Chondrocyte (in vitro differentiated cells): ENCODE data around the gene SLC4A5. TPM values are rescaled to one million over a fixed set of nuclear protein-coding genes. Genes with fewer than 3 reads are reported as not detected.

ENCODE experiments used
- DNase-seq: peaks from one replicate; pipeline ENCODE4 v3.0.0; 2021; ENCODE audit warnings: mixed read lengths, low spot score
- H3K27ac Mint-ChIP-seq: one replicate; pipeline ENCODE4 v1.8.0; 2021; ENCODE audit warnings: mild to moderate bottlenecking, moderate library complexity, mixed read lengths; ENCODE audit not compliant: unreplicated experiment
- H3K27me3 Mint-ChIP-seq: 2 replicates; pipeline ENCODE4 v1.8.0; 2021; ENCODE audit warnings: low read depth, mixed read lengths
- H3K36me3 Mint-ChIP-seq: 2 replicates; pipeline ENCODE4 v1.8.0; 2021; ENCODE audit warnings: low read depth, mixed read lengths
- H3K4me1 Mint-ChIP-seq: 2 replicates; pipeline ENCODE4 v1.8.0; 2021; ENCODE audit warnings: low read depth, mild to moderate bottlenecking, mixed read lengths
- H3K4me3 Mint-ChIP-seq: one replicate; pipeline ENCODE4 v1.8.0; 2021; ENCODE audit warnings: mild to moderate bottlenecking, moderate library complexity, mixed read lengths; ENCODE audit not compliant: unreplicated experiment
- H3K9me3 Mint-ChIP-seq: 2 replicates; pipeline ENCODE4 v1.8.0; 2021; ENCODE audit warnings: low read depth, mixed read lengths
- total RNA-seq: library from RNA; stranded (reverse); gene quantifications from 3 replicates; pipeline ENCODE4 v1.2.1, GENCODE V29; 2021
- TF ChIP-seq, protein P1 (sequence below): fragments of 200-600 bp; sonication (generic); IDR thresholded peaks from 2 replicates; pipeline ENCODE4 v1.5.0; 2021; ENCODE audit warnings: antibody characterized with exemption, mild to moderate bottlenecking, moderate library complexity

The SLC4A5 gene
- total RNA-seq, 1 donor from 2014 or later: 0.65 TPM

DNA sequence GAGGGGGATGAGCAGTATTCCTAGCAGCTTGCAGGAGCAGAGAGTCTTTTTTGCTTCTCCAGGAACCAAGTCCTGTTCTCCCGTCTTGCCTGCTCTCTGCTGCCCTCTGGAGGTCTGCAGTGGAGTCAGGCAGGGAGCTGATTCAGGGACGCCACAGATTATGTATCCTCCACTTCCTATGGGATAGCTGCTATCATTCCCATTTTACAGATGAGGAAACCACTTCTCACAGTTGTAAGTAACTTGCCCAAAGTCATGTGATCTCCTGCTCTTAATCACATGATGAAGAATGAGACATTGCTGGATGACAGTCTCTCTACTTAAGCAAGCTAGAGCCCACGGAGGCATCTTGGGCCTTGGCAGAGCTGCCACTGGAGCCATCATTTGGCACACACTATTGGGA, 8.3 kb downstream of the SLC4A5 start:
- no peak overlapping the region for H3K27ac Mint-ChIP-seq
- H3K4me1 Mint-ChIP-seq: no peaks in the 10 kb centered on the region
- H3K36me3 Mint-ChIP-seq: peaks cover 1% of the 10 kb centered on the region
- TF ChIP-seq, protein P1, sequence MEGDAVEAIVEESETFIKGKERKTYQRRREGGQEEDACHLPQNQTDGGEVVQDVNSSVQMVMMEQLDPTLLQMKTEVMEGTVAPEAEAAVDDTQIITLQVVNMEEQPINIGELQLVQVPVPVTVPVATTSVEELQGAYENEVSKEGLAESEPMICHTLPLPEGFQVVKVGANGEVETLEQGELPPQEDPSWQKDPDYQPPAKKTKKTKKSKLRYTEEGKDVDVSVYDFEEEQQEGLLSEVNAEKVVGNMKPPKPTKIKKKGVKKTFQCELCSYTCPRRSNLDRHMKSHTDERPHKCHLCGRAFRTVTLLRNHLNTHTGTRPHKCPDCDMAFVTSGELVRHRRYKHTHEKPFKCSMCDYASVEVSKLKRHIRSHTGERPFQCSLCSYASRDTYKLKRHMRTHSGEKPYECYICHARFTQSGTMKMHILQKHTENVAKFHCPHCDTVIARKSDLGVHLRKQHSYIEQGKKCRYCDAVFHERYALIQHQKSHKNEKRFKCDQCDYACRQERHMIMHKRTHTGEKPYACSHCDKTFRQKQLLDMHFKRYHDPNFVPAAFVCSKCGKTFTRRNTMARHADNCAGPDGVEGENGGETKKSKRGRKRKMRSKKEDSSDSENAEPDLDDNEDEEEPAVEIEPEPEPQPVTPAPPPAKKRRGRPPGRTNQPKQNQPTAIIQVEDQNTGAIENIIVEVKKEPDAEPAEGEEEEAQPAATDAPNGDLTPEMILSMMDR: peak; percentile 93
- no peak overlapping the region for H3K4me3 Mint-ChIP-seq
- H3K27me3 Mint-ChIP-seq: no peaks in the 10 kb centered on the region
- no peak for DNase-seq
- no peaks in the 10 kb centered on the region for H3K9me3 Mint-ChIP-seq

DNA sequence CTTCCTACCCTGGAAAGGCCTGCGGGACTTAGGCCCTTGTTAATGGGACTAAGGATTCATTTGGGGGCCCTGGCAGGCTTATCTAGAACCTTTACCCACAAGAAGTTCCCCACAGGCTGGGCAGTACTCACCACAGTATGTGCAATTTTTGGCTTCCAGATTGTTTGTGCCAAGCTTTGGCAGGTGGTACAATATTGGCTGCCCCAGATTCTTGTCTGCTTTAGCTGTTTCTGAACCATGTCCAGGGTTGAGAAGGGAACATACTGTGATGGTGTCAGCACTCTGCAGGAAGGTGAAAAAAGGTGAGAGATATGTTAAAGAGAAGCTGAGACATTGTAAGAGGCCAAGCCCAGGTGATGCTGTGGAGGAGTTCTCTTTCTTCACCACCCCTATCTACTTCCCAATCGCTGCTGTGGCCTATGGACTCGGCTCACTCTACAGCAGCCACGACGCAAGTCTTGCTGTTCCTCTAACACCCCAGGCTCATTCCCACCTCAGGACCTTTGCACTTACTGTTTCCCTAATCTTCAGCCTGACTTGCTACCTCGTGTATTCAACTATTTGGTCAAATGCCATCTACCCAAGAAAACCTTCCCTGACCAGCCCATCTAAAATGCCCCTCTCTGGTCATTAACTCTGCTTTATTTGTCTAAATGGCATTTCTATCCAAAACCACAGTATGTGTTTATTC, 9.2 kb downstream of the SLC4A5 start:
- no peaks in the 10 kb centered on the region for H3K27me3 Mint-ChIP-seq
- H3K27ac Mint-ChIP-seq: no peak overlapping the region
- H3K36me3 Mint-ChIP-seq: peaks cover 1% of the 10 kb centered on the region
- H3K4me1 Mint-ChIP-seq: no peaks in the 10 kb centered on the region
- H3K9me3 Mint-ChIP-seq: no peaks in the 10 kb centered on the region
- DNase-seq: no peak
- TF ChIP-seq, protein P1: no peak
- H3K4me3 Mint-ChIP-seq: no peak overlapping the region

DNA sequence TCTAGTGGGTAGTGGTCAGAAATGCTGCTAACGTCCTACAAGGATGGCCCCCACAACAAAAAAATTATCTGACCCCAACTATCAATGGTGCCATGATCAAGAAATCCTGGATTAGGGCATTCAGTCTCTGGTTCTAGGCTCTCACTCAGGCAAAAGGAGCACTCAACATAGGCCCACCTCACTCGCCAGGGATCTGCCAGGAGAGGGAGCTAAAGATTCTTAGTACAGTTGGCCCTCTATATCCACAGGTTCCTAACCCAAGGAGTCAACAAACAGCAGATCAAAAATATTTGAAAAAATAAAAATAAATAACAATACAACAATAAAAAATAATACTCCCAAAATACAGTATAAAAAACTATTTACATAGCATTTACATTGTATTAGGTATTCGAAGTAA, 10.0 kb downstream of the SLC4A5 start:
- DNase-seq: no peak
- peaks cover 1% of the 10 kb centered on the region for H3K36me3 Mint-ChIP-seq
- no peaks in the 10 kb centered on the region for H3K4me1 Mint-ChIP-seq
- H3K27me3 Mint-ChIP-seq: no peaks in the 10 kb centered on the region
- no peak overlapping the region for H3K27ac Mint-ChIP-seq
- H3K4me3 Mint-ChIP-seq: no peak overlapping the region
- TF ChIP-seq, protein P1: peak; percentile 70
- no peaks in the 10 kb centered on the region for H3K9me3 Mint-ChIP-seq

DNA sequence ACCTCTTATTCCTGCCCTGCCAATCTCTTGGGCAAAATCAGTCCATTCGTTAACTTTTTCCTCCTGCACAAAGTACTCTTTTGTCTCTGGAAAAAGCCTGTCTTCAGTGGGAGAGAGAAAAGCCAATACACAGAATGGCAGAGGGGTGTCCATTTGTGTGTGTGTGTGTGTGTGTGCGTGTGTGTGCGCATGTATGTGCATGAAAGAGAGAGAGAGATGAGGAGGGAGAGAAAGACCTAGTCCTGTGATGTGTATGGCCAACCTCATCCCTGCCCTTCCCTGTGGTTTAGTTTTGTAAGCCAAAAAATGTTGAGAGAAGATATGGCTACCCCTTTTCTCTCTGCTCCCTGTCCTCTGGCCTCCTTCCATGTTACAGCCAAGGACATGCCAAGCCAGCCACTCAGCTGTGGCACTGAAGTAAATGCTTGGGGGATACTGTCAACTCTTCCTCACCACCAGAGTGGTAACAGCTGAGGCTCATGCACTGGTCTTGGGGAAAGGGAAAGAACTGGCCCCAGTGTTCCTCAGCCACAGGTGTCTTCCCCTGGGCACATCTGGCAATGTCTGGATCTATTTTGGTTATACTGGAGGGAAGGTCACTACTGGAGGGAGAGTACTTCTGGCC, 10.6 kb downstream of the SLC4A5 start:
- Mint-ChIP-seq H3K4me3 (no peak overlapping the region), H3K27me3 (no peaks in the 10 kb centered on the region), H3K27ac (no peak overlapping the region), H3K36me3 (no peaks in the 10 kb centered on the region), H3K4me1 (no peaks in the 10 kb centered on the region), H3K9me3 (no peaks in the 10 kb centered on the region)
- TF ChIP-seq, protein P1: no peak
- no peak for DNase-seq

DNA sequence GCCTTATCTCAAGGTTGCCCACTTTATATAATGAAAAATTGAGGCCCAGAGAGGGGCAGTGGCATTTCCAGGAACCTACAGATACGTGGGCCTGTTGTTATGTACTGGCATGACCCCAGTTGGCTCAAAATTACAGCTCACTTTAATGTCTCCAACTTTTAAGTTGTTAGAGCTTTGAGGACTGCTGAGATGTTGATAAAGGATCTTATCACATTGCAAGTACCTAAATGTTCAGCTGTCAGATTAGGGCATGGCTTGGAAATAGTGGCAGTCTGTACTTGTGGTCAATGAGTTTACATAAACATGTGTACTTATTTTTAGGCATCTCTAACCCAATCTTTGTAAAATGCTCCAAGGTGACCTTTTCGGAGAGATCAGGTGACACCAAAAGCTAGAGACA, 14.6 kb downstream of the SLC4A5 start:
- H3K36me3 Mint-ChIP-seq: no peaks in the 10 kb centered on the region
- no peak for DNase-seq
- H3K27me3 Mint-ChIP-seq: no peaks in the 10 kb centered on the region
- no peak overlapping the region for H3K4me3 Mint-ChIP-seq
- no peaks in the 10 kb centered on the region for H3K4me1 Mint-ChIP-seq
- no peaks in the 10 kb centered on the region for H3K9me3 Mint-ChIP-seq
- TF ChIP-seq, protein P1: no peak
- no peak overlapping the region for H3K27ac Mint-ChIP-seq
